Right atrium auricular region (tissue), 2 donors: ENCODE measurements around the gene AIG1. TPM values are rescaled to one million over a fixed set of nuclear protein-coding genes. Genes with fewer than 3 reads are reported as not detected.

Experiments used
- DNase-seq: peaks from one replicate; pipeline ENCODE4 v3.0.0-alpha.2; 2019; ENCODE audit warnings: low spot score
- H3K27ac ChIP-seq, 2 donors: fragments of 200-600 bp; sonication (generic); 1 replicate in 1 of 2; 2 replicates in 1 of 2; pipeline ENCODE4 v1.5.1; 2016 to 2019
- H3K27me3 ChIP-seq, 2 donors: fragments of 200-600 bp; sonication (generic); one replicate each; pipeline versions ENCODE4 v1.5.1 to v1.6.0; 2017 to 2019
- H3K36me3 ChIP-seq: fragments of 200-600 bp; sonication (generic); one replicate; pipeline ENCODE4 v1.5.1; 2016
- H3K4me1 ChIP-seq, 2 donors: fragments of 200-600 bp; sonication (generic); one replicate each; pipeline versions ENCODE4 v1.5.1 to v1.6.0; 2017 to 2019
- H3K4me3 ChIP-seq, 2 donors: fragments of 200-600 bp; sonication (generic); 1 replicate in 1 of 2; 2 replicates in 1 of 2; pipeline ENCODE4 v1.5.1; 2017 to 2019; ENCODE audit warnings: mild to moderate bottlenecking in 1 of 2, moderate library complexity in 1 of 2
- H3K9me3 ChIP-seq, 2 donors: fragments of 200-600 bp; sonication (generic); one replicate each; pipeline ENCODE4 v1.5.1; 2019
- total RNA-seq, 2 donors: library from RNA; depleted of rRNA; stranded (reverse); fragments of >200 nt; gene quantifications; one replicate each; pipeline ENCODE4 v1.1.0, GENCODE V29; 2016
- TF ChIP-seq, protein P1 (sequence below), 2 donors: fragments of 200-600 bp; sonication (generic); IDR thresholded peaks; one replicate each; pipeline ENCODE4 v1.5.1; 2019; ENCODE audit warnings: antibody characterized with exemption in 2 of 2

Gene AIG1
- total RNA-seq, 2 donors from 2014 or later, result 28.6 to 62.6 TPM

DNA sequence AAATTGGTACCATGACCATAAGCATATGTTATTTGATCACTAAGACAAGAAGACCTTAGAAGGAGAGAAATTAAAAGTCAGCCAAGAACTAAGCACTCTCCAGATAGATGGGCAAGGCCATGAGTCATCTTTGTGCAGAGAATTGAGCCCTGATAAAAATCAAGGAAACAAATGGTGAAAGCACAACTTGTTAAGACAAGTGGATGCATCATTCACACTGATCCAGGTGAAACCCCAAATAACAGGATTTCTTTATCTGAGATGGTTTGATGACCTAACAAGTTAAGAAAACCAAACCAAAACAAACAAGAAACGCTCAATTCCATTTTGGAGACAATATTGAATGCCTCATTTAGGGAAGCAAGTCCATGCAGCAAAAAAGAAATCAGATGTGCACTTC, 268.2 kb downstream of the AIG1 start:
- no peak overlapping the region for H3K4me3 ChIP-seq
- H3K36me3 ChIP-seq, result no peaks in the 10 kb centered on the region
- H3K9me3 ChIP-seq, result no peaks in the 10 kb centered on the region
- DNase-seq, result no peak
- no peak overlapping the region for H3K27ac ChIP-seq
- H3K27me3 ChIP-seq, result no peaks in the 10 kb centered on the region
- TF ChIP-seq, protein P1, sequence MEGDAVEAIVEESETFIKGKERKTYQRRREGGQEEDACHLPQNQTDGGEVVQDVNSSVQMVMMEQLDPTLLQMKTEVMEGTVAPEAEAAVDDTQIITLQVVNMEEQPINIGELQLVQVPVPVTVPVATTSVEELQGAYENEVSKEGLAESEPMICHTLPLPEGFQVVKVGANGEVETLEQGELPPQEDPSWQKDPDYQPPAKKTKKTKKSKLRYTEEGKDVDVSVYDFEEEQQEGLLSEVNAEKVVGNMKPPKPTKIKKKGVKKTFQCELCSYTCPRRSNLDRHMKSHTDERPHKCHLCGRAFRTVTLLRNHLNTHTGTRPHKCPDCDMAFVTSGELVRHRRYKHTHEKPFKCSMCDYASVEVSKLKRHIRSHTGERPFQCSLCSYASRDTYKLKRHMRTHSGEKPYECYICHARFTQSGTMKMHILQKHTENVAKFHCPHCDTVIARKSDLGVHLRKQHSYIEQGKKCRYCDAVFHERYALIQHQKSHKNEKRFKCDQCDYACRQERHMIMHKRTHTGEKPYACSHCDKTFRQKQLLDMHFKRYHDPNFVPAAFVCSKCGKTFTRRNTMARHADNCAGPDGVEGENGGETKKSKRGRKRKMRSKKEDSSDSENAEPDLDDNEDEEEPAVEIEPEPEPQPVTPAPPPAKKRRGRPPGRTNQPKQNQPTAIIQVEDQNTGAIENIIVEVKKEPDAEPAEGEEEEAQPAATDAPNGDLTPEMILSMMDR (IDR thresholded peaks at IDR 0.05), result no peak
- no peaks in the 10 kb centered on the region for H3K4me1 ChIP-seq

DNA sequence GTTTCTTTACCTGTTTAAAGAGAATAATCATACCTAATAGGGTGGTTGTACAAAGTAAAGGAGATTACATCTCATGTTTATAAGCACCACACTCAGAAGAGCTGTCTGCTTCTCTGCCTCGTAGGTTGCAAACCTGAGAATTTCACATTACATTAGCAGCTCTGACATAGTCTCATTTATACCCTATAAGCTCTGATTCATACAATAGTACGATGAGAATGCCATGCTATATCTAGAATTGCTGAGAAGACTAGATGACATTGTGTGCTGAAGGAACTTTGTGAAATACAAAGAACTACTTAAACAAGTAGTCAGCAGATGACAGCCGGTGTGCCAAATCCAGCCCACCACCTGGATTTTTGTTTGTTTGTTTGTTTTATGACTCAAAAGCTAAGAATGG, 268.6 kb downstream of the AIG1 start:
- no peak for DNase-seq
- TF ChIP-seq, protein P1 (IDR thresholded peaks at IDR 0.05), result no peak
- Histone ChIP-seq H3K27ac (no peak overlapping the region), H3K27me3 (no peaks in the 10 kb centered on the region), H3K9me3 (no peaks in the 10 kb centered on the region), H3K36me3 (no peaks in the 10 kb centered on the region), H3K4me3 (no peak overlapping the region), H3K4me1 (no peaks in the 10 kb centered on the region)

DNA sequence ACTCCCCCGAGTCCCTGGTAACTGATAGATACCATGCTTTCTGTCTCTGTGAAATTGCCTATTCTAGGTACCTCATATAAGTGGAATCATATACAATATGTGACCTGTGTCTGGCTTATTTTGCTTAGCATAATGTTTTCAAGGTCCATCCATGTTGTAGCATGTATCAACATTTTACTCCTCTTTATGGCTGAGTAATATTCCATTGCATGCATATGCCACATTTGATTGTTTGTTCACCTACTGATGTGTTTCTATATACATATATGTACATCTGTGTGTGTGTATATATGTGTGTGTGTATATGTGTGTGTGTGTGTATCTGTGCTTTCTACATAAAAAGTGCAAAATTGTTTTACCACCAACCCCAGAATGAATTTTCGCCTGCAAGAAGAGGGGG, 270.7 kb downstream of the AIG1 start:
- TF ChIP-seq, protein P1 (IDR thresholded peaks at IDR 0.05), result no peak
- H3K27ac ChIP-seq, result no peak overlapping the region
- no peaks in the 10 kb centered on the region for H3K36me3 ChIP-seq
- H3K4me3 ChIP-seq, result no peak overlapping the region
- H3K27me3 ChIP-seq, result no peaks in the 10 kb centered on the region
- no peak for DNase-seq
- H3K9me3 ChIP-seq, result no peaks in the 10 kb centered on the region
- no peaks in the 10 kb centered on the region for H3K4me1 ChIP-seq

DNA sequence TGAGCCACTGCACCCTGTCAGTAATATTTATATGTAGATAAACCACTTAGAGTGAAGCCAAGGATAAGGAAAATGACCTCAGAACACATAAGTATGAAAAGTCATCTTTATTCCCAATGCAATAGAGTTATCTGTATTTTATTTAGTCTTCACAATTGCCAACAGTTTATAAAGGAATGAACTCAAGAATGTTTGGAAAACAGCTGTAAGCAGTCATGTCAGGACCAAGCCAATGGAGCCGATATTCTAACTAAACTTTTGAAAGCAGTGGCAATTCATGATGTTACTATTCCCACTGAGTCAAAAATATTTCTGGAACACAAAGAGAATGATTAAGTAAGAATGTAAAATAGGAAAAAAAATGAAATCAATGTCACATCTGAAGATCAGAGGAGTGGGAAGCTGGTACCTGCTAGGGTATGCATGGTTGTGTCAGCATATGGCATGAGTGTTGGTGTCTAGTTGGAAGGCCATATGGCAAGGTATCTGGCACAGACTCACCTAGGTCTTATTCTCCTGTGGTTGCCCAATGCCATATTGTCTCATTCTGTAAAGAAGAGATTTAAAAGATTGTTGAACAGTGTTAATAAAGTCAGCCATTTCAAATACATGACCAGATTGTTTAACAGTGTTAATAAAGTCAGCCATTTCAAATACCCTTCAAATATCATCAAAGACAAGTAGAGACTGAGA, 271.6 kb downstream of the AIG1 start:
- H3K4me3 ChIP-seq, result no peak overlapping the region
- H3K36me3 ChIP-seq, result no peaks in the 10 kb centered on the region
- no peaks in the 10 kb centered on the region for H3K9me3 ChIP-seq
- DNase-seq, result no peak
- no peaks in the 10 kb centered on the region for H3K27me3 ChIP-seq
- TF ChIP-seq, protein P1 (IDR thresholded peaks at IDR 0.05), result no peak
- no peaks in the 10 kb centered on the region for H3K4me1 ChIP-seq
- H3K27ac ChIP-seq, result no peak overlapping the region

DNA sequence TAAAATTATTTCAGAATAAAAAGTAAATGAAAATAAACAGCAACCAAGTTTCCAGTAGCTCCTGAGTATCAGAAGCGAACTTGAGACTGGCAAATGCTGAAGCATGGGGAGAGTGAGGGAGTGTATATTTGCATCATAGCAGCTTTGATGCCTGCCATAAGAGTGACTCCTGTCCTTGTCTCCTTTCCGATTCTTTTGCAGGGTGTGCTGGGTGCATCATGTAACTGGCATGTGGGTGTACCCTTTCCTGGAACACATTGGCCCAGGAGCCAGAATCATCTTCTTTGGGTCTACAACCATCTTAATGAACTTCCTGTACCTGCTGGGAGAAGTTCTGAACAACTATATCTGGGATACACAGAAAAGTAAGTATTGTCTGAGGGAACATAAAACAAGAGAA, 272.4 kb downstream of the AIG1 start:
- no peak overlapping the region for H3K27ac ChIP-seq
- TF ChIP-seq, protein P1 (IDR thresholded peaks at IDR 0.05), result no peak
- no peaks in the 10 kb centered on the region for H3K4me1 ChIP-seq
- no peaks in the 10 kb centered on the region for H3K27me3 ChIP-seq
- no peaks in the 10 kb centered on the region for H3K36me3 ChIP-seq
- no peaks in the 10 kb centered on the region for H3K9me3 ChIP-seq
- DNase-seq, result no peak
- H3K4me3 ChIP-seq, result no peak overlapping the region
